ENCODE data around the gene LAGE3.

LAGE3 gene

GRCh38 chrX:154435171-154435733 lies 43.8 kb downstream of the LAGE3 start:
- DNase-seq (ENCODE audit: low read depth), result no peak

- no peak for DNase-seq (ENCODE audit: low read depth)
These were observed 44.5 kb downstream of the LAGE3 start for GRCh38 chrX:154434394-154435168.

GRCh38 chrX:154433605-154434004 lies 45.5 kb downstream of the LAGE3 start:
- DNase-seq (ENCODE audit: low read depth), result no peak

- no peak for DNase-seq (ENCODE audit: low read depth)
These were observed 46.9 kb downstream of the LAGE3 start for GRCh38 chrX:154432210-154432609.

GRCh38 chrX:154431341-154431740 lies 47.7 kb downstream of the LAGE3 start:
- no peak for DNase-seq (ENCODE audit: low read depth)

DNA sequence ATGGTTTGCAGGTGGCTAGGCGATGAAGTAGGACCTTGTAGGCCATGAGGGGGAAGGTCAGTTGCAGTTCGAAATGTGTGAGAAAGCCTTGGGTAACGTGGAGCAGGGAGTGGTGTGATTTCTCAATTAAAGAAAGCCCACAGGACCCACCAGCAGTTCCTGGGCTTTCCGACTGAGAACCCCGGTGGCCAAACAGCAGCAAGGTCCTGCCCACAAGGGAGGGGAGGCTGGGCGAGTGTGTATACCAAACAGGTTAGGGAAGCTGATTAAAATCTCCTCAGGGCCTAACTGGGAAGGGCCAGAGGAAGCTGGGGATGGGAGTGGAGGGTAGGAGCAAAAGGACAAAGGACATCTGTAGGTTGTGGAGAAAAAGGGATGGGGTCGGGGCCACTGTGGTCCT lies 48.2 kb downstream of the LAGE3 start:
- no peak for DNase-seq (ENCODE audit: low read depth)

DNA sequence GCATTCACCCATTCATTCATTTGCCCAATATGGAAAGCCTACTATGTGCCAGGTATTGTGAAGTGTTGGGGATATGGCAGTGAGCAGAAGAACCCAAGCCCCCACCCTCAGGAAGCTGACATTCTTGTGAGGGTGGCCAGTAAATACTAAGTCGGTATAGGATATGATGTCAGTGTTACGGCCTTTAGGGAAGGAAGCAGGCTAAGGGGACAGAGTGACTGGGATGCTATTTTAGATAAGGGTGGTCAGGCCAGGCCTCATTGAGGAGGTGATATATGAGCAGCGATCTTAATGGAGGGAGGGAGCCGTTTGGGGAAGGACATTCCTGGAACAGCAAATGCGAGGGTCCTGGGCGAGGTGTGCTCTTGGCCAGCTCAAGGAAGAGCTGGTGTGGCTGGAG lies 48.6 kb downstream of the LAGE3 start:
- no peak for DNase-seq (ENCODE audit: low read depth)

GRCh38 chrX:154429711-154430110 lies 49.4 kb downstream of the LAGE3 start:
- no peak for DNase-seq (ENCODE audit: low read depth)

DNA sequence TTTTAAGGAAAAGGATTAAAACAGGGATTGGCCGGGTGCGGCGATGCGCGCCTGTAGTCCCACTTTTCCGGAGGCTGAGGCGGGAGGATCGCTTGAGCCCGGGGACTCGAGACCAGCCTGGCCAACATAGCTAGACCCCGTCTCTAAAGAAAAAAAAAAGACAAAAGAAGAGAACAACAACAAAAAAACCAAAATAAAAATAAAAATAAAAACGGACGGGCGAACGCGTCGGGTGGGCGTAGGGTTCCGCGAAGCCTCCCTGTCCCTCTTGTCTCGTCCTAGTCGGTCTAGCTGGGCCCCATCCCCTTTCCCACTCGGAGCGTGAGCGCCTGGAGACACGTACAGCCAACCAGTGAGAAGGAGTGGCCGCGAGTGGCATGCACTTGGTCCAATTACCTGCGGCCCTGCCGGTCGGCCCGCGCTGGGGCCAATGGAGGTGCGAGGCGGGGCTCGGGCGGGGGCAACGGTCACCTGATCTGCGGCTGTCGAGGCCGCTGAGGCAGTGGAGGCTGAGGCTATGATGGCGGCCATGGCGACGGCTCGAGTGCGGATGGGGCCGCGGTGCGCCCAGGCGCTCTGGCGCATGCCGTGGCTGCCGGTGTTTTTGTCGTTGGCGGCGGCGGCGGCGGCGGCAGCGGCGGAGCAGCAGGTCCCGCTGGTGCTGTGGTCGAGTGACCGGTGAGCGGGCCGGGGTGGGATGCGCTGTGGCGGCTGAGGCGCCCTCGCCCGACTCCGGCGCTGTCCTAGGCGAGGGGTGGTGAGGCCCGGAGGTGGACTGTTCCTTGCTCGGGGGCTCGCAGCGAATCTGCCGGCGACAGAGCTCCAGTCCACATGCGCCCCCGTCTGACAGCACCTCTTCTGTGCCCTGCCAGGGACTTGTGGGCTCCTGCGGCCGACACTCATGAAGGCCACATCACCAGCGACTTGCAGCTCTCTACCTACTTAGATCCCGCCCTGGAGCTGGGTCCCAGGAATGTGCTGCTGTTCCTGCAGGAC lies 50.6 kb downstream of the LAGE3 start, which contains the start of gene ATP6AP1:
TSS of gene ATP6AP1 (plus strand) at position 502 of the 996 bp plus-strand sequence. CDS start at position 518, 16 bp downstream.
- peak; percentile 83 for DNase-seq (ENCODE audit: low read depth)
